ENCODE results near the gene SASH3. TPM values are rescaled to one million over a fixed set of nuclear protein-coding genes. Genes with fewer than 3 reads are reported as not detected.

Gene SASH3
- total RNA-seq, 1 donor from 2014 or later: 74.9 TPM

DNA sequence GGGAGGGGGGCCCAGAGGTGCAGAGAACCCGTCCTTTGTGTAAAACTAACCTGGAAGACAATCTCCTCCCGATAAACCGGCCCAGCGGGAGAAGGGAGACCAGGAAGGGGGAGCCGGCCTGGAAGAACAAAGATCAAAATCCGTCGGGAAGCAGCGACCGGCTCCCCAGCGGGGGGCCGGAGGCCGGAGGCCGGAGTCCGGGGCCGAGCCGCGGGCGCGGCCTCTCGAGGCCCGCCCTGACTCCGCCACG is 63.4 kb downstream of the SASH3 start:
- Histone ChIP-seq H3K9me3 (no peaks in the 10 kb centered on the region), H3K4me1 (peaks cover 11% of the 10 kb centered on the region), H3K27ac (peak overlapping the region; percentile 81), H3K36me3 (no peaks in the 10 kb centered on the region), H3K4me3 (peak overlapping the region; percentile 66), H3K27me3 (ENCODE audit: low read depth) (no peaks in the 10 kb centered on the region)
- no peak for ATAC-seq
- TF ChIP-seq, protein P1, sequence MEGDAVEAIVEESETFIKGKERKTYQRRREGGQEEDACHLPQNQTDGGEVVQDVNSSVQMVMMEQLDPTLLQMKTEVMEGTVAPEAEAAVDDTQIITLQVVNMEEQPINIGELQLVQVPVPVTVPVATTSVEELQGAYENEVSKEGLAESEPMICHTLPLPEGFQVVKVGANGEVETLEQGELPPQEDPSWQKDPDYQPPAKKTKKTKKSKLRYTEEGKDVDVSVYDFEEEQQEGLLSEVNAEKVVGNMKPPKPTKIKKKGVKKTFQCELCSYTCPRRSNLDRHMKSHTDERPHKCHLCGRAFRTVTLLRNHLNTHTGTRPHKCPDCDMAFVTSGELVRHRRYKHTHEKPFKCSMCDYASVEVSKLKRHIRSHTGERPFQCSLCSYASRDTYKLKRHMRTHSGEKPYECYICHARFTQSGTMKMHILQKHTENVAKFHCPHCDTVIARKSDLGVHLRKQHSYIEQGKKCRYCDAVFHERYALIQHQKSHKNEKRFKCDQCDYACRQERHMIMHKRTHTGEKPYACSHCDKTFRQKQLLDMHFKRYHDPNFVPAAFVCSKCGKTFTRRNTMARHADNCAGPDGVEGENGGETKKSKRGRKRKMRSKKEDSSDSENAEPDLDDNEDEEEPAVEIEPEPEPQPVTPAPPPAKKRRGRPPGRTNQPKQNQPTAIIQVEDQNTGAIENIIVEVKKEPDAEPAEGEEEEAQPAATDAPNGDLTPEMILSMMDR (IDR thresholded peaks at IDR 0.05): no peak
- intact Hi-C loops (cut with DNase I): no loop called here
- DNase-seq: no peak

DNA sequence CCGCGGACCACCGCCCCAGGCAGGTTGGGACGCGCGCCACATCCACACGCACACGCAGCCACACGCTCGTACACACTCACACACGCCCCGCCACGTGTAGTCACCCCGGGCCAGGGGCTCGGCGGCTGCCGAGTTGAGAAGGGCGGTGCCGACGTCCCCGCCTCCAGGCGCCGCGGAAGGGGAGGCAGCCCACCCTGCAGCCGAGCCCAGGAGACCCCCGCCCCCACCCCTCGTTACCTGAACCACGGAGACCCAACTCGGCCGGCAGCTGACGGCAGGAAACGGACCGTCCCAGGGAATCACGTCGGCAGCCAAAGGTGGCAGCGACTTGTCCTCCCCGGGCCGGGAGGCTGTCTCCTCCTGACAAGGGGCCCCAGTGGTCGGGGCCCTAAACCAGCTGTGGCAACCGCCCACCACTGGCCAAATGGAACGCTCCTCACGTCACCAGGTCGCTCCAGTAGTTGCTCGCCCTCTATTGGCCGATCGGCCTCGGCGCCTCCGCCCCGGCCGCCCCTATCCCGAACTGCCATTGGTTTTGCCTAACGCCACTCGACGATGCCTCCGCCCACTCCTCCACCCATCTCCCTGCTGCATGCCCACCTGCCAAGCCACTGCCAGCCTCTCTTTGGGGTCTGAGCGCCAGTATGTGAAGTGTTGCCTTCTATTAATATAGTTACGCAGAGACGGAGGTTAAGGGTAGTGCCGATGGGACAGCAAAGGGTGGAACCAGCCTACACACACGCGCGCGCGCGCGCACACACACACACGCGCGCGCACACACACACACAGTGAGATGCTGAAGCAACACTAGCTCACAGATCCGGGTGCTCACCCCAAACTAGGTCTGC is 63.9 kb downstream of the SASH3 start, which contains the start of gene ZDHHC9:
ZDHHC9 (minus strand) TSS at position 428 of the 848 bp plus-strand sequence. CDS start 1,941 bp downstream, outside the sequence.
- Histone ChIP-seq H3K9me3 (no peaks in the 10 kb centered on the region), H3K27ac (peak within 1 kb of the TSS; percentile 81), H3K27me3 (ENCODE audit: low read depth) (no peaks in the 10 kb centered on the region), H3K4me1 (peaks cover 11% of the 10 kb centered on the region), H3K36me3 (no peaks in the 10 kb centered on the region), H3K4me3 (peak within 1 kb of the TSS; percentile 66)
- TF ChIP-seq, protein P1 (IDR thresholded peaks at IDR 0.05): peak; percentile 10
- peak; percentile 90 for DNase-seq
- ATAC-seq: peak; percentile 90 to 96
- intact Hi-C loops (cut with DNase I): no loop called here

Other genes starting within 250 kb of the SASH3 start
- 20.1 TPM for gene OCRL, start 239.7 kb upstream of the SASH3 start, total RNA-seq
- gene APLN, start 125.0 kb upstream of the SASH3 start, total RNA-seq: 4.2 TPM
- 2.9 TPM for gene XPNPEP2, start 41.0 kb upstream of the SASH3 start, total RNA-seq
- gene ZDHHC9, start 63.9 kb downstream of the SASH3 start, total RNA-seq: 36.1 TPM
- 15.0 TPM for gene UTP14A, start 126.2 kb downstream of the SASH3 start, total RNA-seq
- 13.6 TPM for gene BCORL1, start 202.7 kb downstream of the SASH3 start, total RNA-seq